Erythroblast (primary cell): Measurements from ENCODE around the gene MARK3.

Experiments used
- GATA1 ChIP-seq: IDR thresholded peaks from 2 replicates; pipeline ENCODE4 v1.6.1; 2011; ENCODE audit warnings: low read depth, mild to moderate bottlenecking, control low read depth, low read length, moderate library complexity
- POLR2A ChIP-seq: IDR thresholded peaks from 2 replicates; pipeline ENCODE4 v1.6.1; 2011; ENCODE audit warnings: mild to moderate bottlenecking, low read length

GRCh38 chr14:103442288-103442687 lies 57.1 kb downstream of the MARK3 start:
- TF ChIP-seq POLR2A, result no peak
- TF ChIP-seq GATA1, result no peak
